Mononuclear cell (primary cell): ENCODE measurements around the gene SLC38A9. TPM values are rescaled to one million over a fixed set of nuclear protein-coding genes. Genes with fewer than 3 reads are reported as not detected.

Experiments used
- H3K27me3 ChIP-seq: 2 replicates; pipeline ENCODE4 v1.6.0; 2011; ENCODE audit warnings: low read length, control low read depth; ENCODE audit not compliant: insufficient read depth
- H3K4me1 ChIP-seq: 2 replicates; pipeline ENCODE4 v1.5.1; 2011; ENCODE audit warnings: mild to moderate bottlenecking, low read length, control low read depth; ENCODE audit not compliant: insufficient read depth
- H3K4me3 ChIP-seq: 2 replicates; pipeline ENCODE4 v1.5.1; 2011; ENCODE audit warnings: mild to moderate bottlenecking, low read length, moderate library complexity
- H3K9me3 ChIP-seq: 2 replicates; pipeline ENCODE4 v1.5.1; 2011; ENCODE audit warnings: low read depth, mild to moderate bottlenecking, control low read depth, low read length
- total RNA-seq: library from RNA; depleted of rRNA; stranded (reverse); fragments of >200 nt; gene quantifications from one replicate; pipeline ENCODE4 v1.2.3, GENCODE V29; 2012

The SLC38A9 gene
- total RNA-seq, 1 donor = 20.4 TPM

DNA sequence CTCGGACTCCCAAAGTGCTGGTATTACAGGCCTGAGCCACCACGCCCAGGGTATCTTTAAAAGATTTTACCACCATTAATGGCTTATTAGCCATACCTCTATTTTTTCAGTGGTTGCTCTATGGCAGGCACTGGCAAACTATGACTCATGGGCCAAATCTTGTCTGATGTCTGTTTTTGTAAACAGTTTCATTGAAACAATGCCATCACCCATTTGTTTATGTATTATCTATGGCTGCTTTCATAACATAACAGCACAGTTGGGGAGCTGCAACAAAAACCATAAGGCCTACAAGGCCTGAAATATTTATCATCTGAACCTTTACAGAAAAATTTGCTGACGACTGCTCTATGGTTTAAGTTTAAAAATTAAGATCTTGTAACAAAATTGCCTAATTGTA, 66.8 kb downstream of the SLC38A9 start:
- no peaks in the 10 kb centered on the region for H3K4me1 ChIP-seq
- H3K27me3 ChIP-seq = no peaks in the 10 kb centered on the region
- H3K9me3 ChIP-seq = no peaks in the 10 kb centered on the region
- H3K4me3 ChIP-seq = no peak overlapping the region

DNA sequence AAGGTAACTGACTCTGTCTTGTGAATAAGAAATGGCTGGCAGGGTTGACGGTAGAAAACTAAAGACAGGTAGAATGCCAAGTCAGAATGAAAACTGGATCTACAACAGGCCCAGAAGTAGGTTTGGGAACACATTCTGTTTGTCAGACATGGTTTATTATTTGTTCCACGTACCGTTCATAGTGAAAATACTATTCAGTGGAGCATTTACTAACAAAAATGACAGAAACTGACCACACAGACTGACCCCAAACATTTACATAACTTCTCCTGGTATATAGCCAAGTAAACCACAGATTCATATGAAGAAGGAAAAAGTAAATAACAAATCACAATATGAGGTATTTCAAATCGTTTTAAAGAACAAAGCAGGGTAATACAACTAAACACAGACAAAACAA, 73.7 kb downstream of the SLC38A9 start:
- no peaks in the 10 kb centered on the region for H3K4me1 ChIP-seq
- no peak overlapping the region for H3K4me3 ChIP-seq
- H3K9me3 ChIP-seq = no peaks in the 10 kb centered on the region
- no peaks in the 10 kb centered on the region for H3K27me3 ChIP-seq

DNA sequence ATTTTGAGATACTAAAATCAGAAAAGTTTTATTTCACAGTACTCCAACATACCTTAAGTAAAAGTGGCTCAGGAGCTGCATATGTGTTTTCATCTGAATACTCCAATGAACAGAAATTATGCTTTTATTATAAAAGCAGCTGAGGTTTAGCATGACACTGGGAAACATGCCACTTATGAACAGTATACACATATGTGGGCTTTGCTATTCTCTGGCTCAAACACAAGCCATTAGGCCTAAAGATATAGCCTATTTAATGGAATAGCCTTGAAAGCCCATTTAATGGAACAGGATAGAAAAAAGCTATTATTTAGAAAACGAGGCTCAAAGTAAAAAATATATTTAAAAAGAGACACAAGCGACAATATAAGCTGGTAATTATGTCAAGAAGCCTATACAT, 74.1 kb downstream of the SLC38A9 start:
- H3K4me3 ChIP-seq = no peak overlapping the region
- H3K4me1 ChIP-seq = no peaks in the 10 kb centered on the region
- H3K9me3 ChIP-seq = no peaks in the 10 kb centered on the region
- H3K27me3 ChIP-seq = no peaks in the 10 kb centered on the region

DNA sequence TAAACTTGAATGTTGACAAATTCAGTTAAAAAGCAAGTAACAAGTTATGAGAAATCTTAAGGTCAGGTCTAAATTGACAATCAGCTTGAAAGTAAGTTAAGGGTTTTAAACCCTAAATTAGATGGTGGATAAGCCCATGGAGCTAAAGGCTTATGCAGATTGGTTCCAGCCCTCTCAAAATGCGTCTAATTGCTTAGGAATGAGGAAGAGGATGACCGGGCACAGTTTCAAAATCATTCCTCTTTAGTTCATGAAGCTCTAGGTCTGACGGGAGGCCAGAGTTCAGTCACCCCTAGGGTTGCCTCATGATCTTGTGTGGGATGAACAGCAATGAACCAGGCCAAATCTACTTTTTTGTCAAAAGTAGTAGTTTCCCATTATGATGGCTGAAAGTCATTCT, 75.4 kb downstream of the SLC38A9 start:
- Histone ChIP-seq H3K27me3 (no peaks in the 10 kb centered on the region), H3K9me3 (no peaks in the 10 kb centered on the region), H3K4me3 (no peak overlapping the region), H3K4me1 (no peaks in the 10 kb centered on the region)

DNA sequence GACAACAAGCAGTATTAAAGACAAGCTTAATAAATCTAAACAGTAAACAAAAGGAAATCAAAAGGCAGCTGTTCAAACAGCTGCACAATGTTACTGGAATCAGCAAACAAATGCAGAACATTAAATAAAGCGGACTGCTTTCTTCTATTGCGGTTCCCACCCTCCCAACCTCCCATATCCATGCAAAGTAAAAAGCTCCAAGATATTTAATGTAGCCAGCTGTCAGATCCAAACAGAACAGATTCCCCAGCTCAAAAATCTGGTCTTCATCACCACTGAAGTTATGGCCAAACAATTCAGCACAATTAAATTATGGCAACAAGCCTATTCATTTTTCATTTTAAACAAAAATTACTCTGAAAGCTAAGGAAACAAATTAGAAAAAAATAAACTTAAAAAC, 75.9 kb downstream of the SLC38A9 start:
- Histone ChIP-seq H3K4me1 (no peaks in the 10 kb centered on the region), H3K4me3 (no peak overlapping the region), H3K9me3 (no peaks in the 10 kb centered on the region), H3K27me3 (no peaks in the 10 kb centered on the region)

DNA sequence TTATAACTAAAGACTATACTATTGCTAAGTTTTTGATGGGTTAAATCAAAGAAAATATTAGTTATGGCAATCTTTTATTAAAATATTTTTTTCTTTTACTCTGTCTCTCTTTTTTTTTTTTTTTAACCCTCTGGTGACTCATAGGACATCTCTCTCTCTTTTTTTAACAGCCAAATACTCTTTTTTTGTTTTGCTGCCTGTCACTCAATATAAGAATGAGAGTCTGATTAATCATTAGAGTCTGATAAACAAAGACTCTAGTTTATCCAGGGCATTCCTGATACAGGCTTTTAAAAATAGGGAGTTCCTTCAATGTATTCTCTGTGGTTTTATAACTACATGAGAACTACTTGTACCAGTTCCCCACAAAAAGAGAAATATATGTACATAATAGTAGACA, 77.3 kb downstream of the SLC38A9 start:
- Histone ChIP-seq H3K4me1 (no peaks in the 10 kb centered on the region), H3K9me3 (no peaks in the 10 kb centered on the region), H3K4me3 (no peak overlapping the region), H3K27me3 (no peaks in the 10 kb centered on the region)

DNA sequence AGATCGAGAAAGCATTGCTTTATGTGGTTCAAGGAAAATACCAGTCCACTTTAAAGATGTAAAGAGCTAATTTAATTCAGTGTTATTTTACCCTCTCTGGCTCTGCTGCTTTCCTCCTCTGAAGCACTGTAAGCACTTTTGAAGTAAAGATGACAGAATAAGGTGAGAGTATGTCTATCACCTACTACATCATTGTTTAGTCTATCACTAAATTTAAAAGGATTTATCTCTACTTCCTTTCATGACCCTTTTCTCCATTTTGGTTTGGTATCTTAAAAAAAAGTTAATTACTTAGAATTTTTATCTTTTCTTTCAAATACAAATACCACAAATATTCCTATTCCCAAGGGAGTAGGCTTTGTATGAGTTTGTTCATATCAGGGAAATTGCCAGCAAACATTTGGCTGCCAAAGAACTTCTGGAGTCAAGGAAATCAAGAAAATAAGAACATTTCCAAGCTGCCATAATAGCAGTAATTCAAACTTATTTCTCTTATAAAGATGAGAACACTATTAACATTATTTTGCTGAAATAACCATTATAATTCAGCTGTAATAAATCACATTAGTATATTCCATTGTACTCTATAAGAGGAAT, 77.8 kb downstream of the SLC38A9 start:
- no peak overlapping the region for H3K4me3 ChIP-seq
- no peaks in the 10 kb centered on the region for H3K9me3 ChIP-seq
- H3K27me3 ChIP-seq = no peaks in the 10 kb centered on the region
- no peaks in the 10 kb centered on the region for H3K4me1 ChIP-seq

DNA sequence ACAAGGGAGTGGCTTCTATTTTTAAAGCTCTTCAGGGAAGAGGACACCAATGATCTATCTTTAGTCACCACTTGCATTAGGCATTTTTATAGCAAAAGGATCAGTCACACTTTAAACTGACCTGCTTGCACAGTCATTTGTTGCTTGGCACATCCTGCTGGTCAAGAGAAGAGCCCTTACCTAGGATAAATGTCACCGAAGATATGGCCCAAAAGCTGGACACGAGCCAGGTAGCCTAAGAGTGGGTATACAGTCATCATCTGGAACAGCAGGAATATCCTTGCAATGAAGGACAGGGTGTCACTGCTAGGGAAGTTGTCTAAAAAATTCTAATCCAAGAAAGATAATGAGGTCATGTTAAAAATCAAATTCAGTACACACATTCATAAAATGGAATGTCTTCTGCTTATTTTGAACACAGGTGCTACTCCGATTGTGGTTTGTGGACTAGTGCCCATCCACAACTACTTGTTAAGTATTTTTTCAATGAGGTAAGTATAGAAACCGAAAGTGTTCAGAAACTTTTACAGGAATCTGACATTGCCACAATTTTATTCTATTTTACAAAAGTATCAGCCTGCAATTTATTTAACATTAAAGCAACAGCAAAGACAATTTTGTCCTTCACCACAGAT, 78.4 kb downstream of the SLC38A9 start:
- H3K4me1 ChIP-seq = no peaks in the 10 kb centered on the region
- H3K27me3 ChIP-seq = no peaks in the 10 kb centered on the region
- no peaks in the 10 kb centered on the region for H3K9me3 ChIP-seq
- no peak overlapping the region for H3K4me3 ChIP-seq

DNA sequence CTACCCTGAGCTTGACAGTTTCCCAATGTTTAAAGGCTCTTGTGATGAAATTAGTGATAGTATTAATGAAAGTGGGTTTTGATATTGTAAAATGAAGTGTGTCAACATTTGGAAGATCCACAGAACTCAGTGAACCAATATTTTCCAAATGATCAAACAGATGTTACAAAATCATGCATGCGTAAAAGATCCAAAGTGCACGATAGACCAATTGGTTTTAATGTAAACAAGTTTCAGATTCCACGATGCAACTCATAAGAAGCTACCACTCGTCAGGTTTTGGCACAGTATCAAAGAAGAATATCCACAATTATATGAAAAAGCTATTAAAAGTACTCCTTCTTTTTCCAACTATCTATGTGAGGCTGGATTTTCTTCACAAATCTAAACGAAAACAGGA, 82.3 kb downstream of the SLC38A9 start:
- Histone ChIP-seq H3K9me3 (no peaks in the 10 kb centered on the region), H3K27me3 (no peaks in the 10 kb centered on the region), H3K4me3 (no peak overlapping the region), H3K4me1 (no peaks in the 10 kb centered on the region)

DNA sequence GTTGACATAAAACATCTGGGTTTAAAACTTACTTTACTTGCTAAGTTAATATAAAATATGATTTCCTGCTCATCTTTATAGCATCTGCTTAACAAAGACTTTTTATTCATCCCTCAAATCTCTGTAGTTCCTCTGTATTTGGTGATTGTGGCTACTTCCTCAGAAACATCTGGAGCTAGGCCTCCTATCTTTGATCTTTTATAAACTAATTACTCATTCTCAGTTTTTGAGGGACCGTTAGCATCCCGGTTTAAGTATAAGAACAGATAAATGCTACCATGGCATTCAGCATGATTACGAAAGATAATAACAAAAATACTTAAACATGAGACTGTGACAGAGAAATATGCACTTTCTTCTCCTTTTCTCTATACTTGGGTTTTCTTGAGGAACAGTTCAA, 85.3 kb downstream of the SLC38A9 start:
- Histone ChIP-seq H3K4me1 (no peaks in the 10 kb centered on the region), H3K4me3 (no peak overlapping the region), H3K27me3 (no peaks in the 10 kb centered on the region), H3K9me3 (no peaks in the 10 kb centered on the region)

DNA sequence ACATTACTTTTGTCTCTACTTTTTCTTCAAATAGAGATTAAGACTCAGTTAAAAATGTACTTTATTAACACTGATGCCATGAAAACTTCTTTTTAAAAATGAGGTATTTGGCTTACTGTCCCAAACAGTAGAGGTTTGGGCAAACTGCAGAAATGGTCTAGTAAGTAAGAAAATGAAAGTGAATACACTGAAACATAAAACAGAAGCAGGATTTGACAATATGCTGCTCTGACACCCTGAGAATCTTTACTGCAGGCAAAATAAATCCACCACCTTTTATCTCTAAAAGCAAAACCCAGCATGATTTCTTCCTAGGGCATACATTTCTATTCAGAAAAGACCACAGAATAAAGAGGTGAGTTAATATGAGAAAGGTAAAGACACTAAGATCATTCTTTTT, 86.2 kb downstream of the SLC38A9 start:
- Histone ChIP-seq H3K4me3 (no peak overlapping the region), H3K9me3 (no peaks in the 10 kb centered on the region), H3K4me1 (peaks cover 3% of the 10 kb centered on the region), H3K27me3 (no peaks in the 10 kb centered on the region)

DNA sequence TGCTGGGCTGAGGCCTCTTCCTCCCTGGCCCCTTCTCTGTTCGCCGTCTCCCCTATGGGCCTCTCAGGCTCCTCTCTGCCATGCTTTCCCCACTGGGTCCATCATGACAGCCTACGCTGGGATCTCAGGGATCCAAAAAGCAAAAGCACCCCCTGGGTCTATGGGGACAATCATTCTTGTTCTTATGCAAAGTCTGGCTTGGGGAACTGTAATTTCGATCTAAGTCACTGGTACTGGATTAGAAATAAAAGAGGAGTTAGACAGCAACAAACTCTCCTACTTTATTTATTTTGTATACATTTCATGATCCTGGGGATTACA, 86.6 kb downstream of the SLC38A9 start:
- peaks cover 7% of the 10 kb centered on the region for H3K4me1 ChIP-seq
- no peak overlapping the region for H3K4me3 ChIP-seq
- no peaks in the 10 kb centered on the region for H3K9me3 ChIP-seq
- no peaks in the 10 kb centered on the region for H3K27me3 ChIP-seq

DNA sequence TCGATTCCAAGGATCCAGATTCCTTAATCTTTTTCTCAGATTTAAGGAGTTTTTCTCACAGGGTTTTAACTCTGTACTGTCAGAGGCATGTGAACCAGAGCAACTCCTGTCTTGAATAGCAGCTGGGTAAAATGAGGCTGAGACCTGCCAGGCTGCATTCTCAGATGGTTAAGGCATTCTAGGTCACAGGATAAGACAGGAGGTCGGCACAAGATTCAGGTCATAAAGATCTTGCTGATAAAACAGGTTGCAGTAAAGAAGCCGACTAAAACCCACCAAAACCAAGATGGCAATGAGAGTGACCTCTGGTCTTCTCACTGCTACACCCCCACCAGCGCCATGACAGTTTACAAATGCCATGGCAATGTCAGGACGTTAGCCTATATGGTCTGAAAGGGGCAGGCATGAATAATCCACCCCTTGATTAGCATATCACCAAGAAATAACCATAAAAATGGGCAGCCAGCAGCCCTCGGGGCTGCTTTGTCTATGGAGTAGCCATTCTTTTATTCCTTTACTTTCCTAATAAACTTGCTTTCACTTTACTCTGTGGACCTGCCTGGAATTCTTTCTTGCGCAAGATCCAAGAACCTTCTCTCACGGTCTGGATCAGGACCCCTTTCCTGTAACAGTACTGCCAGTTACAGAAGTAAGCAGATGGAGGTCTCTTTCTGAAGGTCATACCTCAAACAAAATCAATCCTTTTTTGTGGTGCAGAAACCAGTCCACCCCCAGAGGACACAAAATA, 87.1 kb downstream of the SLC38A9 start:
- no peaks in the 10 kb centered on the region for H3K9me3 ChIP-seq
- H3K4me3 ChIP-seq = no peak overlapping the region
- peaks cover 7% of the 10 kb centered on the region for H3K4me1 ChIP-seq
- H3K27me3 ChIP-seq = no peaks in the 10 kb centered on the region

DNA sequence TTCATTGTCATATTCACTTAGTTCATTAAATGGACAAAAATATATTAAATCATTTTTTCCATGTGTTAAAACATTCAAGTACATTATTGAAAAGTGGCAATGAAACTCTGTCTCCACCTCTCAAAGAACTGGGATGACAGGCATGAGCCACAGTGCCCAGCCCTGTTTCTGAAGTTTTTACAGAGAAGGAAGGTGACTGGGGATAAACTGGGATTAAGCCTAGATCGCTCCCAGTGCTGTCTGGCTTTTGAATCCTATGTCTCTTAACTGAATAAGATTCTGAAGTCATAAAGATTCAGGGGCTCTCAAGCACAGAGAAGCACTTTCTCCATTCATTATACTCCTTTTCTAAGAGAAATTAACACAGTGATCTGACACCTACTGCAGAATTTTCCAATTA, 88.3 kb downstream of the SLC38A9 start:
- H3K4me3 ChIP-seq = no peak overlapping the region
- no peaks in the 10 kb centered on the region for H3K9me3 ChIP-seq
- peaks cover 7% of the 10 kb centered on the region for H3K4me1 ChIP-seq
- H3K27me3 ChIP-seq = no peaks in the 10 kb centered on the region

DNA sequence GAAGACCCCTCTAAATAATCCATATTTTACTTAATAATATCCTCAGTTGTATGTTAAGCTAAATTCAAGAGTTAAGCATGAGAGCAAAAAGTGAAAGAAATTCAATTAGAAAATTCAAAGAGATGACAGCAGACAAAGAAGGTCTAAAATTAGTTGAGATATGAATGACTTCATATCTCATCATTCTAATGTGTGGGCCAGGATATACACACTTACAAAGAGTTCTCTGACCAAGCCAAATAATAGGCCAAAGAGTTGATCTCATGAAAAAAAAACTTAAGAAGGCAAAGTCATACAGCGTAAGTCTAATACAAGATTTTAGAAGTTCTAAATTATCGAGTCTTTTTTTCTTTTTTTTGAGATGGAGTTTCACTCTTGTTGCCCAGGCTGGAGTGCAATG, 89.7 kb downstream of the SLC38A9 start:
- H3K4me3 ChIP-seq = no peak overlapping the region
- H3K4me1 ChIP-seq = peaks cover 7% of the 10 kb centered on the region
- H3K9me3 ChIP-seq = no peaks in the 10 kb centered on the region
- H3K27me3 ChIP-seq = no peaks in the 10 kb centered on the region

DNA sequence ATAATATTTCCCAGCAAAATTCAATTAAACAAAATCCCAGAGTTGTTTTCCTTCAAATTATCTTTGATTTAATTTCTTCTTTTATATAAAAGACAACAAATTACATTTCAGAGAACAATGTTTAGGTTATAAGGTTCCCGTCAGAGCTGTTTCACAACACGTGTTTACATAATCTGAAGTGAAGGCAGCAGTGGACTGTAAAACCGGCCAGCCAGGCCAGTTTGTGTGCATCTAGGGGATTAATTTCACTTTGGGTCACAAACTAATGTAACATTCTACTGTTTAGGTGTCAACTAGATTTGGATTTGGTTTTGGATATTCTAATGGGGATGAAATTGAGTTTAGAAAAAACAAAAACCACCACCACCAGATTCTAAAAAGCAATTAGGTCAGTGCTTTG, 90.9 kb downstream of the SLC38A9 start:
- H3K9me3 ChIP-seq = no peaks in the 10 kb centered on the region
- no peak overlapping the region for H3K4me3 ChIP-seq
- peaks cover 7% of the 10 kb centered on the region for H3K4me1 ChIP-seq
- no peaks in the 10 kb centered on the region for H3K27me3 ChIP-seq
